GM20431 (cell line): Measurements from ENCODE around the gene C3orf20.

Experiments
- in situ Hi-C: fragments of 300-500 bp; cut with MseI, MboI; formaldehyde crosslinking; loops from one replicate; pipeline ENCODE4 v1.15.0; 2020; ENCODE audit warnings: low sequenced_read_pairs; ENCODE audit not compliant: unreplicated experiment

C3orf20 gene

GRCh38 chr3:14689247-14689980, 14.5 kb downstream of the C3orf20 start:
- in situ Hi-C loops: no loop called here

- in situ Hi-C loops: no loop called here
These were observed 16.3 kb downstream of the C3orf20 start for GRCh38 chr3:14691239-14691638.

- in situ Hi-C loops: no loop called here
These were observed 16.8 kb downstream of the C3orf20 start for GRCh38 chr3:14691719-14692118.

- in situ Hi-C loops: no loop called here
These were observed 23.8 kb downstream of the C3orf20 start for GRCh38 chr3:14698601-14699244.

GRCh38 chr3:14699643-14700042, 24.7 kb downstream of the C3orf20 start:
- in situ Hi-C loops: no loop called here

- in situ Hi-C loops: no loop called here
These were observed 25.9 kb downstream of the C3orf20 start for GRCh38 chr3:14700891-14701290.

- in situ Hi-C loops: no loop called here
These were observed 26.7 kb downstream of the C3orf20 start for GRCh38 chr3:14701676-14702075.

GRCh38 chr3:14703128-14703750, 28.3 kb downstream of the C3orf20 start:
- in situ Hi-C loops: no loop called here

GRCh38 chr3:14703791-14704190, 28.9 kb downstream of the C3orf20 start:
- in situ Hi-C loops: no loop called here

- in situ Hi-C loops: no loop called here
These were observed 31.2 kb downstream of the C3orf20 start for GRCh38 chr3:14706096-14706495.

GRCh38 chr3:14716591-14716990, 41.6 kb downstream of the C3orf20 start:
- in situ Hi-C loops: no loop called here

- in situ Hi-C loops: no loop called here
These were observed 42.4 kb downstream of the C3orf20 start for GRCh38 chr3:14717307-14717706.

GRCh38 chr3:14718539-14718938, 43.6 kb downstream of the C3orf20 start:
- in situ Hi-C loops: no loop called here

GRCh38 chr3:14719006-14719405, 44.1 kb downstream of the C3orf20 start:
- in situ Hi-C loops: no loop called here

GRCh38 chr3:14721126-14721864, 46.4 kb downstream of the C3orf20 start:
- in situ Hi-C loops: no loop called here

- in situ Hi-C loops: no loop called here
These were observed 50.1 kb downstream of the C3orf20 start for GRCh38 chr3:14725013-14725412.

- in situ Hi-C loops: no loop called here
These were observed 50.9 kb downstream of the C3orf20 start for GRCh38 chr3:14725564-14726440.

- in situ Hi-C loops: no loop called here
These were observed 51.5 kb downstream of the C3orf20 start for GRCh38 chr3:14726441-14726780.

- in situ Hi-C loops: no loop called here
These were observed 53.2 kb downstream of the C3orf20 start for GRCh38 chr3:14728113-14728512.
